K562 (cell line): ENCODE measurements around the gene ARV1. TPM values are rescaled to one million over a fixed set of nuclear protein-coding genes. Genes with fewer than 3 reads are reported as not detected.
"Not testable (repeated sequence)": the region's sequence is repeated elsewhere in the genome, so short reads cannot be mapped to it uniquely, and the experiment has no call there.

ENCODE experiments used
- ATF1 ChIP-seq, 2 experiments: fragments of 450-650 bp in 1 of 2; IDR thresholded peaks; 2 replicates each; pipeline ENCODE4 v1.6.1; 2016; ENCODE audit warnings: missing compliant biosample characterization in 1 of 2, missing genetic modification characterization in 1 of 2
- CBX3 ChIP-seq, 2 experiments: IDR thresholded peaks; 1 replicate in 1 of 2; 2 replicates in 1 of 2; pipeline ENCODE4 v1.6.1; 2012; ENCODE audit warnings: inconsistent platforms in 2 of 2, low read length in 2 of 2, borderline replicate concordance in 1 of 2, control low read depth in 1 of 2
- CC2D1A ChIP-seq: fragments of 450-650 bp; IDR thresholded peaks from 2 replicates; pipeline ENCODE4 v1.6.1; 2017; ENCODE audit warnings: mild to moderate bottlenecking
- DPF2 ChIP-seq: fragments of 450-650 bp; IDR thresholded peaks from 2 replicates; pipeline ENCODE4 v1.6.1; 2016
- LARP7 ChIP-seq: fragments of 450-650 bp; IDR thresholded peaks from 2 replicates; pipeline ENCODE4 v1.6.1; 2016
- LCOR ChIP-seq: sonication (generic); formaldehyde crosslinking; IDR thresholded peaks from 2 replicates; pipeline ENCODE4 v1.8.0; 2022; ENCODE audit warnings: mild to moderate bottlenecking, missing genetic modification reagents
- MTA3 ChIP-seq: fragments of 450-650 bp; formaldehyde crosslinking; IDR thresholded peaks from 2 replicates; pipeline ENCODE4 v1.6.1; 2017; ENCODE audit warnings: mild to moderate bottlenecking, borderline replicate concordance
- MYBL2 ChIP-seq, 2 experiments: fragments of 450-650 bp in 1 of 2; sonication (generic) in 1 of 2; formaldehyde crosslinking in 1 of 2; IDR thresholded peaks; 2 replicates each; pipeline versions ENCODE4 v1.6.1 to v1.8.1; 2017 to 2022; ENCODE audit warnings: borderline replicate concordance in 1 of 2, inconsistent platforms in 1 of 2, low read depth in 1 of 2, mild to moderate bottlenecking in 1 of 2, missing genetic modification reagents in 1 of 2, moderate library complexity in 1 of 2
- MYNN ChIP-seq, 2 experiments: sonication (generic); formaldehyde crosslinking in 1 of 2; IDR thresholded peaks; 2 replicates each; pipeline versions ENCODE4 v1.5.0 to v1.6.1; 2016 to 2020; ENCODE audit warnings: antibody characterized with exemption in 1 of 2, missing genetic modification reagents in 1 of 2
- NCOR1 ChIP-seq: fragments of 450-650 bp; IDR thresholded peaks from 2 replicates; pipeline ENCODE4 v1.6.1; 2016; ENCODE audit warnings: mild to moderate bottlenecking, moderate library complexity
- NFATC3 ChIP-seq: fragments of 450-650 bp; IDR thresholded peaks from 2 replicates; pipeline ENCODE4 v1.6.1; 2017; ENCODE audit warnings: mild to moderate bottlenecking
- SMARCA4 ChIP-seq: fragments of 450-650 bp; IDR thresholded peaks from 2 replicates; pipeline ENCODE4 v1.6.1; 2016
- SOX6 ChIP-seq: fragments of 450-650 bp; IDR thresholded peaks from 2 replicates; pipeline ENCODE4 v1.6.1; 2014; ENCODE audit warnings: mild to moderate bottlenecking
- polyA plus RNA-seq, 8 experiments: library from polyadenylated mRNA; depleted of rRNA in 4 of 8; stranded (reverse) in 5 of 8; unstranded in 3 of 8; fragments of >200 nt; fragmentation: Nextera tagmentation in 2 of 8; fragmentation: Illumina TruSeq in 1 of 8; extraction: Ambion mirVana in 2 of 8; extraction: Trizol in 1 of 8; gene quantifications; 2 replicates each; pipeline versions ENCODE4 v1.2.1 to v1.2.3, GENCODE V29; 2011 to 2014; ENCODE audit warnings: inconsistent platforms in 1 of 8, missing spikeins in 1 of 8
- total RNA-seq, 7 experiments: library from RNA; depleted of rRNA in 6 of 7; stranded (reverse); fragments of >200 nt in 6 of 7; fragmentation: Illumina TruSeq in 2 of 7; extraction: Trizol in 2 of 7; gene quantifications; 2 replicates each; pipeline versions ENCODE4 v1.2.1 to v1.2.3, GENCODE V29; 2011 to 2021; ENCODE audit warnings: low replicate concordance in 1 of 7
- TF ChIP-seq, protein P1 (sequence below): sonication (generic); formaldehyde crosslinking; IDR thresholded peaks from 2 replicates; pipeline ENCODE4 v1.8.0; 2022; ENCODE audit warnings: missing genetic modification reagents, mild to moderate bottlenecking, moderate library complexity, borderline replicate concordance
- TF ChIP-seq, protein P2 (sequence below): sonication (generic); formaldehyde crosslinking; IDR thresholded peaks from 2 replicates; pipeline ENCODE4 v1.8.0; 2023; ENCODE audit warnings: mild to moderate bottlenecking, missing genetic modification reagents
- TF ChIP-seq, protein P3 (sequence below), 2 experiments: fragments of 450-650 bp; IDR thresholded peaks; 2 replicates each; pipeline ENCODE4 v1.6.1; 2016
- TF ChIP-seq, protein P4 (sequence below): sonication (generic); formaldehyde crosslinking; IDR thresholded peaks from 2 replicates; pipeline ENCODE4 v1.9.0; 2022; ENCODE audit warnings: mild to moderate bottlenecking, missing genetic modification reagents
- TF ChIP-seq, protein P5 (sequence below): fragments of 450-650 bp; conservative IDR thresholded peaks from 2 replicates; pipeline ENCODE4 v1.6.1; 2016; ENCODE audit warnings: missing genetic modification characterization, low read depth, mild to moderate bottlenecking, missing compliant biosample characterization, moderate library complexity

The ARV1 gene
- total and polyA plus RNA-seq, 9 of the 15 experiments (the other 6 are each of a cell fraction or from before 2014, with no cell fraction given): 54.8 to 139 (median 74.0) TPM

DNA sequence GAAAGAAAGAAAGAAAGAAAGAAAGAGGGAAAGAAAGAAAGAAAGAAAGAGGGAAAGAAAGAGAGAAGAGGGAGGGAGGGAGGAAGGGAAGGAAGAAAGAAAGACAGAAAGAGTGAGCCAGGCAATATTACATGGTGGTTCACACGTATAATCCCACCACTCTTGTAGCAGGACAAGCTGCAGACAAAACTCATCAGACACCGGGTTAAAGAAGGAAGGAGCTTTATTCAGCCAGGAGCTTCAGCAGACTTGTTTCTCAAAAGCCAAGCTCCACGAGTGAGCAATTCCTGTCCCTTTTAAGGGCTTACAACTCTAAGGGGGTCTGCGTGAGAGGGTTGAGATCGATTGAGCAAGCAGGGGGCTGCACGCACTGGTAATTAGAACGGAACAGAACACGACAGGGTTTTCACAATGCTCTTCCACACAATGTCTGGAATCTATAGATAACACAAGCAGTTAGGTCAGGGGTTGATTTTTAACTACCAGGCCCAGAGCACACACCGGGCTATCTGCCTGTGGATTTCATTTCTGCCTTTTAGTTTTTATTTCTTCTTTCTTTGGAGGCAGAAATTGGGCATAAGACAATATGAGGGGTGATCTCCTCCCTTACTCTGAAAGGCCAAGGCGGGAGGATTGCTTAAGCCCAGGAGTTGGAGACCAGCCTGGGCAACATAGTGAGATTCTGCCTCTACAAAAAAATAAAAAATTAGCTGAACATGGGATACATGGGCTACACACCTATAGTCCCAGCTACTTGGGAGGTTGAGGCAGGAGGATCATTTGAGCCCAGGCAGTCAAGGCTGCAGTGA lies 67.2 kb downstream of the ARV1 start (continued):
- TF ChIP-seq, protein P1, sequence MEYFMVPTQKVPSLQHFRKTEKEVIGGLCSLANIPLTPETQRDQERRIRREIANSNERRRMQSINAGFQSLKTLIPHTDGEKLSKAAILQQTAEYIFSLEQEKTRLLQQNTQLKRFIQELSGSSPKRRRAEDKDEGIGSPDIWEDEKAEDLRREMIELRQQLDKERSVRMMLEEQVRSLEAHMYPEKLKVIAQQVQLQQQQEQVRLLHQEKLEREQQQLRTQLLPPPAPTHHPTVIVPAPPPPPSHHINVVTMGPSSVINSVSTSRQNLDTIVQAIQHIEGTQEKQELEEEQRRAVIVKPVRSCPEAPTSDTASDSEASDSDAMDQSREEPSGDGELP (CRISPR knock-in tag): 0 out of 2 replicates have a peak, but pooled peaks have one; percentile 12
- TF ChIP-seq, protein P2, sequence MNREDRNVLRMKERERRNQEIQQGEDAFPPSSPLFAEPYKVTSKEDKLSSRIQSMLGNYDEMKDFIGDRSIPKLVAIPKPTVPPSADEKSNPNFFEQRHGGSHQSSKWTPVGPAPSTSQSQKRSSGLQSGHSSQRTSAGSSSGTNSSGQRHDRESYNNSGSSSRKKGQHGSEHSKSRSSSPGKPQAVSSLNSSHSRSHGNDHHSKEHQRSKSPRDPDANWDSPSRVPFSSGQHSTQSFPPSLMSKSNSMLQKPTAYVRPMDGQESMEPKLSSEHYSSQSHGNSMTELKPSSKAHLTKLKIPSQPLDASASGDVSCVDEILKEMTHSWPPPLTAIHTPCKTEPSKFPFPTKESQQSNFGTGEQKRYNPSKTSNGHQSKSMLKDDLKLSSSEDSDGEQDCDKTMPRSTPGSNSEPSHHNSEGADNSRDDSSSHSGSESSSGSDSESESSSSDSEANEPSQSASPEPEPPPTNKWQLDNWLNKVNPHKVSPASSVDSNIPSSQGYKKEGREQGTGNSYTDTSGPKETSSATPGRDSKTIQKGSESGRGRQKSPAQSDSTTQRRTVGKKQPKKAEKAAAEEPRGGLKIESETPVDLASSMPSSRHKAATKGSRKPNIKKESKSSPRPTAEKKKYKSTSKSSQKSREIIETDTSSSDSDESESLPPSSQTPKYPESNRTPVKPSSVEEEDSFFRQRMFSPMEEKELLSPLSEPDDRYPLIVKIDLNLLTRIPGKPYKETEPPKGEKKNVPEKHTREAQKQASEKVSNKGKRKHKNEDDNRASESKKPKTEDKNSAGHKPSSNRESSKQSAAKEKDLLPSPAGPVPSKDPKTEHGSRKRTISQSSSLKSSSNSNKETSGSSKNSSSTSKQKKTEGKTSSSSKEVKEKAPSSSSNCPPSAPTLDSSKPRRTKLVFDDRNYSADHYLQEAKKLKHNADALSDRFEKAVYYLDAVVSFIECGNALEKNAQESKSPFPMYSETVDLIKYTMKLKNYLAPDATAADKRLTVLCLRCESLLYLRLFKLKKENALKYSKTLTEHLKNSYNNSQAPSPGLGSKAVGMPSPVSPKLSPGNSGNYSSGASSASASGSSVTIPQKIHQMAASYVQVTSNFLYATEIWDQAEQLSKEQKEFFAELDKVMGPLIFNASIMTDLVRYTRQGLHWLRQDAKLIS (CRISPR knock-in tag): peak; percentile 80; the same call in 1 of the 2 replicates
- TF ChIP-seq CC2D1A (peak; percentile 43; the same call in 1 of the 2 replicates), CBX3 (IDR thresholded peaks at IDR 0.05; ENCODE audit: borderline replicate concordance in 1 of 2, low read length in 2 of 2) (peak in 1 of 2 experiments; percentile 80; a peak in 2 of 3 replicates), SMARCA4 (peak; percentile 81), MTA3 (peak; percentile 75; the same call in 1 of the 2 replicates), NFATC3 (0 out of 2 replicates have a peak, but pooled peaks have one; percentile 28), MYBL2 (IDR thresholded peaks at IDR 0.05; ENCODE audit: low read depth) (peak; percentile 14; the same call in 1 of the 2 replicates), DPF2 (peak; percentile 71), ATF1 (tag; IDR thresholded peaks at IDR 0.05) (peak; percentile 51), SOX6 (peak; percentile 91), NCOR1 (peak; percentile 83), MYNN (IDR thresholded peaks at IDR 0.05) (peak; percentile 32; the same call in 1 of the 2 replicates), LARP7 (peak; percentile 94; the same call in 1 of the 2 replicates), LCOR (CRISPR knock-in tag) (peak; percentile 57; the same call in 1 of the 2 replicates)
- TF ChIP-seq MYBL2 (CRISPR knock-in tag; IDR thresholded peaks at IDR 0.05; ENCODE audit: borderline replicate concordance); ATF1 (CRISPR knock-in tag; IDR thresholded peaks at IDR 0.05); MYNN (CRISPR knock-in tag; IDR thresholded peaks at IDR 0.05): not testable (repeated sequence)
- TF ChIP-seq, protein P3, sequence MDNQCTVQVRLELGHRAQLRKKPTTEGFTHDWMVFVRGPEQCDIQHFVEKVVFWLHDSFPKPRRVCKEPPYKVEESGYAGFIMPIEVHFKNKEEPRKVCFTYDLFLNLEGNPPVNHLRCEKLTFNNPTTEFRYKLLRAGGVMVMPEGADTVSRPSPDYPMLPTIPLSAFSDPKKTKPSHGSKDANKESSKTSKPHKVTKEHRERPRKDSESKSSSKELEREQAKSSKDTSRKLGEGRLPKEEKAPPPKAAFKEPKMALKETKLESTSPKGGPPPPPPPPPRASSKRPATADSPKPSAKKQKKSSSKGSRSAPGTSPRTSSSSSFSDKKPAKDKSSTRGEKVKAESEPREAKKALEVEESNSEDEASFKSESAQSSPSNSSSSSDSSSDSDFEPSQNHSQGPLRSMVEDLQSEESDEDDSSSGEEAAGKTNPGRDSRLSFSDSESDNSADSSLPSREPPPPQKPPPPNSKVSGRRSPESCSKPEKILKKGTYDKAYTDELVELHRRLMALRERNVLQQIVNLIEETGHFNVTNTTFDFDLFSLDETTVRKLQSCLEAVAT (IDR thresholded peaks at IDR 0.05): peak in 1 of 2 experiments; percentile 70; a peak in 3 of 4 replicates
- TF ChIP-seq, protein P4, sequence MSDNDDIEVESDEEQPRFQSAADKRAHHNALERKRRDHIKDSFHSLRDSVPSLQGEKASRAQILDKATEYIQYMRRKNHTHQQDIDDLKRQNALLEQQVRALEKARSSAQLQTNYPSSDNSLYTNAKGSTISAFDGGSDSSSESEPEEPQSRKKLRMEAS (CRISPR knock-in tag): 0 out of 2 replicates have a peak, but pooled peaks have one; percentile 17
- TF ChIP-seq, protein P5, sequence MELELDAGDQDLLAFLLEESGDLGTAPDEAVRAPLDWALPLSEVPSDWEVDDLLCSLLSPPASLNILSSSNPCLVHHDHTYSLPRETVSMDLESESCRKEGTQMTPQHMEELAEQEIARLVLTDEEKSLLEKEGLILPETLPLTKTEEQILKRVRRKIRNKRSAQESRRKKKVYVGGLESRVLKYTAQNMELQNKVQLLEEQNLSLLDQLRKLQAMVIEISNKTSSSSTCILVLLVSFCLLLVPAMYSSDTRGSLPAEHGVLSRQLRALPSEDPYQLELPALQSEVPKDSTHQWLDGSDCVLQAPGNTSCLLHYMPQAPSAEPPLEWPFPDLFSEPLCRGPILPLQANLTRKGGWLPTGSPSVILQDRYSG: peak; percentile 49; the same call in 1 of the 2 replicates
